ENCODE measurements around the gene GART. TPM values are rescaled to one million over a fixed set of nuclear protein-coding genes. Genes with fewer than 3 reads are reported as not detected.

The GART gene
- total and polyA plus RNA-seq, 2 of the 8 experiments (the other 6 are each of a cell fraction or from before 2014, with no cell fraction given) = 23.1 to 231 TPM

DNA sequence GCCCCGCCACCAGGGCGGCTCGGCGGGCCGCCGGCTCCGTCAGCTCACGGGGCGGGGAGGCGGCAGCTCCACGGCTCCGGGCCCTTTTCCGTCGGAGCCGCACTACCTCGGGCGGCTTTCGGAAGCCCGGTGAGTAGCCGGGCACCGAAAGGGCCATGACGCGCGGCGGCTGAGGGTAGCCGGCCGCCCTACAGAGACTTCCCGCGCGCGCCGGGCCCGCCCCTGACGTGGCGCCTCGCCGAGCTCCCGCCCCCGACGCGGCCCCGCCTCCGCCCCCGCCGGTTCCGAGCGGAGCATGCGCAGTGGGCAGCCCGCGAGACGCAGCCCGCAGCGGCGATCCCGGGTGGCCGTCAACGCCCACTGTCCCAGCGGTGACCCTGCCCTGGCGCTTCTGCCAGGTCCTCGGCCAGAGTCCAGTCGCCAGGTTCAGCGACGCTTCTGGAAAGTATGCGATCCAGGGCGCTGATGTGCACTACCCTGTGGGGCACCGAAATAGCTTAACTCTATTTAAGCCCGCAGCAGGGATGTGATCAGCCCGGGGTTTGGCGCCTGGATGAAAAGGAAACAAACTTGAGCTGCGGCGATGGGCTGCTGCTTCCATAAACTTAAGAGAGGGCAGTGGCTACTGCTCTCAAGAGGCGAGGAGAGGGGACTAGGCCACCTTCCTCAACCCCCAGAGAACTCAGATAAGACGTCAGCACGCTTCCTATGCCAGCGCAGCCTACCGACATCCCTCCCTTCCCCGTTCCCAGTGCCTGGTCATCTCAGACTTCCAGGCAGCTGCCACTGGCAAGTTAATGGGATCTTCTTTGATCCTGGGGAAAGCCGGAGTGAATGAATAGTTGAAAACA lies 46.8 kb upstream of the GART start, which contains the start of gene DONSON:
Gene DONSON (minus strand): TSS at position 200 of the 851 bp plus-strand sequence. CDS start 43 bp downstream, at position 157.
- Histone ChIP-seq H2BK12ac (ENCODE audit: low read depth, low read length) (peak within 1 kb of the TSS; percentile 60; the same call in 1 of the 2 replicates), H3K36me3 (ENCODE audit: control insufficient read depth in 2 of 4, insufficient read depth in 4 of 4, low read length in 3 of 4) (peaks cover 0 to 16% (median 1%) of the 10 kb centered on the region in 4 experiments; a peak in 3 of 8 replicates), H4K91ac (replicated peaks; ENCODE audit: insufficient read length, low read length) (no peak within 1 kb of the TSS), H2BK120ac (replicated peaks; ENCODE audit: low read depth, low read length) (no peak within 1 kb of the TSS), H3K27me3 (replicated peaks in 1 of 4; ENCODE audit: control insufficient read depth in 3 of 4, extremely low read depth in 1 of 4, insufficient read depth in 3 of 4, low read length in 3 of 4) (no peaks in the 10 kb centered on the region), H3K18ac (ENCODE audit: extremely low read depth, low read length) (peak within 1 kb of the TSS; percentile 52), H3K4me1 (replicated peaks in 1 of 4; ENCODE audit: control insufficient read depth in 3 of 4, insufficient read depth in 4 of 4, low read length in 3 of 4) (peaks cover 0 to 2% (median under 1%) of the 10 kb centered on the region in 4 experiments; a peak in 2 of 7 replicates), H3K9me3 (ENCODE audit: insufficient read depth in 2 of 2, low read depth in 1 of 2, low read length in 1 of 2) (no peaks in the 10 kb centered on the region), H4K20me1 (replicated peaks in 1 of 2; ENCODE audit: control insufficient read depth in 1 of 2, insufficient read depth in 2 of 2, low read length in 2 of 2) (no peaks in the 10 kb centered on the region), H3K23me2 (ENCODE audit: low read depth, low read length) (peaks cover 10% of the 10 kb centered on the region; the same call in 1 of the 2 replicates), H2BK15ac (ENCODE audit: low read length) (peak within 1 kb of the TSS; percentile 16; the same call in 1 of the 2 replicates), H3K27ac (ENCODE audit: low read depth, low read length) (peak within 1 kb of the TSS; percentile 72; the same call in 1 of the 2 replicates), H2BK5ac (ENCODE audit: low read depth, low read length) (peak within 1 kb of the TSS; percentile 78), H3K4ac (replicated peaks; ENCODE audit: insufficient read length, low read depth, low read length) (no peak within 1 kb of the TSS), H4K8ac (ENCODE audit: extremely low read depth, insufficient read depth, low read length) (peak within 1 kb of the TSS; percentile 93), H4K5ac (ENCODE audit: insufficient read length, low read depth, low read length) (peak within 1 kb of the TSS; percentile 71), H3K23ac (ENCODE audit: insufficient read length) (no peak within 1 kb of the TSS), H3K14ac (ENCODE audit: insufficient read length) (no peak within 1 kb of the TSS), H2BK20ac (ENCODE audit: low read length) (no peak within 1 kb of the TSS), H3K4me3 (ENCODE audit: extremely low read depth in 1 of 4, insufficient read depth in 2 of 4, low read depth in 3 of 4, low read length in 4 of 4) (peak within 1 kb of the TSS; percentile 66 to 90 (median 88)), H3K79me2 (ENCODE audit: control insufficient read depth in 1 of 2, insufficient read depth in 2 of 2, low read length in 2 of 2) (peaks cover 0 to 23% of the 10 kb centered on the region in 2 experiments; a peak in 2 of 4 replicates), H2AK5ac (ENCODE audit: low read depth, low read length) (no peak within 1 kb of the TSS), H2AFZ (ENCODE audit: low read length) (peak within 1 kb of the TSS; percentile 25; the same call in 1 of the 2 replicates), H3K56ac (replicated peaks; ENCODE audit: insufficient read length, low read depth, low read length) (peak within 1 kb of the TSS; percentile 37), H3K79me1 (ENCODE audit: low read depth, low read length) (no peaks in the 10 kb centered on the region), H3K9ac (replicated peaks in 1 of 4; ENCODE audit: extremely low read depth in 1 of 4, low read depth in 3 of 4, low read length in 3 of 4) (peak within 1 kb of the TSS; percentile 71 to 95 (median 78)), H3K4me2 (ENCODE audit: insufficient read depth in 1 of 2, low read depth in 2 of 2, low read length in 2 of 2) (peak within 1 kb of the TSS; percentile 81 to 97)
- POLR2A ChIA-PET (ENCODE audit: partially characterized antibody) = interaction anchor here (0.6 to 2.8 kb wide), 19 partner anchors 9 to 116 kb away, joined by 3 to 12 read pairs (median 3); partner anchors contain the start of genes CRYZL1, DNAJC28, GART and SON
- WGBS, 2 experiments (ENCODE audit: extremely low coverage in 1 of 2, insufficient coverage in 1 of 2, insufficient read length in 1 of 2, insufficient replicate concordance in 2 of 2, low coverage in 1 of 2, low lambda C conversion rate in 2 of 2, missing lambda C conversion rate in 1 of 2) = 3% methylated on average over 45 of the region's 78 CpGs; no CpG with 5 or more reads in 1 of the 2 experiments
- FAIRE-seq (no peak), DNase-seq (ENCODE audit: low read depth in 1 of 2, low spot score in 2 of 2) (peak in 1 of 2 experiments; percentile 98)
- CTCF ChIA-PET (ENCODE audit: partially characterized antibody) = interaction anchor here (0.5 to 2.0 kb wide), 3 partner anchors 15 to 133 kb away, joined by 4 to 11 read pairs (median 4); no protein-coding TSS in a partner anchor
- TF ChIP-seq EGR1 (IDR thresholded peaks at IDR 0.05; ENCODE audit: borderline replicate concordance, low read depth, low read length) (peak; percentile 78; the same call in 1 of the 2 replicates), SIN3A (conservative IDR thresholded peaks at IDR 0.05 in 1 of 2, IDR thresholded peaks at IDR 0.05 in 1 of 2; ENCODE audit: low read depth in 1 of 2, low read length in 2 of 2) (peak; percentile 15 to 76; a peak in 3 of 4 replicates), PHF8 (conservative IDR thresholded peaks at IDR 0.05; ENCODE audit: low read depth, low read length) (peak; percentile 75; the same call in 1 of the 2 replicates), BACH1 (IDR thresholded peaks at IDR 0.05; ENCODE audit: low read length) (no peak; the same call in 1 of the 2 replicates), KDM4A (IDR thresholded peaks at IDR 0.05; ENCODE audit: low read depth, low read length, severe bottlenecking) (peak; percentile 73), POLR2AphosphoS5 (IDR thresholded peaks at IDR 0.05; ENCODE audit: low read depth, low read length) (peak; percentile 34; the same call in 1 of the 2 replicates), ASH2L (IDR thresholded peaks at IDR 0.05; ENCODE audit: low read length) (no peak), TAF1 (IDR thresholded peaks at IDR 0.05; ENCODE audit: low read depth, low read length) (peak; percentile 75), CREB1 (IDR thresholded peaks at IDR 0.05) (peak; percentile 58; the same call in 1 of the 2 replicates)
- TF ChIP-seq, protein P1, sequence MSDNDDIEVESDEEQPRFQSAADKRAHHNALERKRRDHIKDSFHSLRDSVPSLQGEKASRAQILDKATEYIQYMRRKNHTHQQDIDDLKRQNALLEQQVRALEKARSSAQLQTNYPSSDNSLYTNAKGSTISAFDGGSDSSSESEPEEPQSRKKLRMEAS (IDR thresholded peaks at IDR 0.05) = peak; percentile 30; the same call in 1 of the 2 replicates
